ENCODE results near the gene PGM2.

Gene PGM2

GRCh38 chr4:37868238-37868637 lies 41.8 kb downstream of the PGM2 start:
- no peaks in the 10 kb centered on the region for H3K27me3 ChIP-seq (ENCODE audit: insufficient read depth, low read length, poor library complexity)
- no peak overlapping the region for H3K9ac ChIP-seq (ENCODE audit: low read depth, low read length)
- peaks cover 5% of the 10 kb centered on the region; the same call in 1 of the 2 replicates for H3K4me1 ChIP-seq (ENCODE audit: insufficient read depth, low read length)
- H3K4me3 ChIP-seq (ENCODE audit: low read depth in 1 of 2, low read length in 2 of 2) = no peak overlapping the region
- H3K36me3 ChIP-seq (ENCODE audit: insufficient read depth, low read length) = peaks cover 10% of the 10 kb centered on the region; the same call in 1 of the 2 replicates
- H3K27ac ChIP-seq (ENCODE audit: low read length) = no peak overlapping the region
- TF ChIP-seq, protein P1, sequence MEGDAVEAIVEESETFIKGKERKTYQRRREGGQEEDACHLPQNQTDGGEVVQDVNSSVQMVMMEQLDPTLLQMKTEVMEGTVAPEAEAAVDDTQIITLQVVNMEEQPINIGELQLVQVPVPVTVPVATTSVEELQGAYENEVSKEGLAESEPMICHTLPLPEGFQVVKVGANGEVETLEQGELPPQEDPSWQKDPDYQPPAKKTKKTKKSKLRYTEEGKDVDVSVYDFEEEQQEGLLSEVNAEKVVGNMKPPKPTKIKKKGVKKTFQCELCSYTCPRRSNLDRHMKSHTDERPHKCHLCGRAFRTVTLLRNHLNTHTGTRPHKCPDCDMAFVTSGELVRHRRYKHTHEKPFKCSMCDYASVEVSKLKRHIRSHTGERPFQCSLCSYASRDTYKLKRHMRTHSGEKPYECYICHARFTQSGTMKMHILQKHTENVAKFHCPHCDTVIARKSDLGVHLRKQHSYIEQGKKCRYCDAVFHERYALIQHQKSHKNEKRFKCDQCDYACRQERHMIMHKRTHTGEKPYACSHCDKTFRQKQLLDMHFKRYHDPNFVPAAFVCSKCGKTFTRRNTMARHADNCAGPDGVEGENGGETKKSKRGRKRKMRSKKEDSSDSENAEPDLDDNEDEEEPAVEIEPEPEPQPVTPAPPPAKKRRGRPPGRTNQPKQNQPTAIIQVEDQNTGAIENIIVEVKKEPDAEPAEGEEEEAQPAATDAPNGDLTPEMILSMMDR (IDR thresholded peaks at IDR 0.05; ENCODE audit: borderline replicate concordance, extremely low read depth, low read length, poor library complexity, severe bottlenecking) = no peak
- no peak overlapping the region for H2AFZ ChIP-seq (ENCODE audit: low read depth, low read length)
- ATAC-seq (ENCODE audit: insufficient read depth, low read depth) = no peak
- DNase-seq = no peak
- no peaks in the 10 kb centered on the region for H3K9me3 ChIP-seq (ENCODE audit: insufficient read depth, low read length, severe bottlenecking)
- H4K20me1 ChIP-seq (ENCODE audit: insufficient read depth, low read length) = no peaks in the 10 kb centered on the region
- H3K4me2 ChIP-seq (ENCODE audit: insufficient read depth, low read length) = no peak overlapping the region
- no peaks in the 10 kb centered on the region for H3K79me2 ChIP-seq (ENCODE audit: insufficient read depth, low read length)

- Histone ChIP-seq H3K4me1 (ENCODE audit: insufficient read depth, low read length) (peaks cover 5% of the 10 kb centered on the region; the same call in 1 of the 2 replicates), H3K9me3 (ENCODE audit: insufficient read depth, low read length, severe bottlenecking) (no peaks in the 10 kb centered on the region), H3K36me3 (ENCODE audit: insufficient read depth, low read length) (no peaks in the 10 kb centered on the region), H3K27me3 (ENCODE audit: insufficient read depth, low read length, poor library complexity) (no peaks in the 10 kb centered on the region), H3K4me3 (ENCODE audit: low read depth in 1 of 2, low read length in 2 of 2) (no peak overlapping the region), H3K4me2 (ENCODE audit: insufficient read depth, low read length) (no peak overlapping the region), H3K9ac (ENCODE audit: low read depth, low read length) (no peak overlapping the region), H4K20me1 (ENCODE audit: insufficient read depth, low read length) (no peaks in the 10 kb centered on the region), H2AFZ (ENCODE audit: low read depth, low read length) (no peak overlapping the region), H3K79me2 (ENCODE audit: insufficient read depth, low read length) (no peaks in the 10 kb centered on the region), H3K27ac (ENCODE audit: low read length) (no peak overlapping the region; the same call in 1 of the 2 replicates)
- DNase-seq (no peak), ATAC-seq (ENCODE audit: insufficient read depth, low read depth) (peak; percentile 71)
- TF ChIP-seq, protein P1 (IDR thresholded peaks at IDR 0.05; ENCODE audit: borderline replicate concordance, extremely low read depth, low read length, poor library complexity, severe bottlenecking) = no peak
- TF ChIP-seq EZH2 (IDR thresholded peaks at IDR 0.05; ENCODE audit: borderline replicate concordance, low read depth, low read length, severe bottlenecking) = no peak
Observed at GRCh38 chr4:37872310-37872988, 46.0 kb downstream of the PGM2 start.

GRCh38 chr4:37873386-37873785 lies 46.9 kb downstream of the PGM2 start:
- Histone ChIP-seq H3K27ac (ENCODE audit: low read length) (no peak overlapping the region), H3K4me2 (ENCODE audit: insufficient read depth, low read length) (no peak overlapping the region), H3K27me3 (ENCODE audit: insufficient read depth, low read length, poor library complexity) (no peaks in the 10 kb centered on the region), H3K4me1 (ENCODE audit: insufficient read depth, low read length) (peaks cover 5% of the 10 kb centered on the region; the same call in 1 of the 2 replicates), H3K9ac (ENCODE audit: low read depth, low read length) (no peak overlapping the region), H3K4me3 (ENCODE audit: low read depth in 1 of 2, low read length in 2 of 2) (no peak overlapping the region), H3K36me3 (ENCODE audit: insufficient read depth, low read length) (no peaks in the 10 kb centered on the region), H3K79me2 (ENCODE audit: insufficient read depth, low read length) (no peaks in the 10 kb centered on the region), H3K9me3 (ENCODE audit: insufficient read depth, low read length, severe bottlenecking) (no peaks in the 10 kb centered on the region), H4K20me1 (ENCODE audit: insufficient read depth, low read length) (no peaks in the 10 kb centered on the region), H2AFZ (ENCODE audit: low read depth, low read length) (no peak overlapping the region)
- no peak for TF ChIP-seq EZH2 (IDR thresholded peaks at IDR 0.05; ENCODE audit: borderline replicate concordance, low read depth, low read length, severe bottlenecking)
- TF ChIP-seq, protein P1 (IDR thresholded peaks at IDR 0.05; ENCODE audit: borderline replicate concordance, extremely low read depth, low read length, poor library complexity, severe bottlenecking) = no peak
- ATAC-seq (ENCODE audit: insufficient read depth, low read depth) (no peak), DNase-seq (no peak)
